ENCODE measurements around the gene ZNF43. TPM values are rescaled to one million over a fixed set of nuclear protein-coding genes. Genes with fewer than 3 reads are reported as not detected.

ZNF43 gene
- total and polyA plus RNA-seq, 2 of the 13 experiments (the other 11 are each of a cell fraction or from before 2014, with no cell fraction given) = 2.9 to 8.5 TPM

DNA sequence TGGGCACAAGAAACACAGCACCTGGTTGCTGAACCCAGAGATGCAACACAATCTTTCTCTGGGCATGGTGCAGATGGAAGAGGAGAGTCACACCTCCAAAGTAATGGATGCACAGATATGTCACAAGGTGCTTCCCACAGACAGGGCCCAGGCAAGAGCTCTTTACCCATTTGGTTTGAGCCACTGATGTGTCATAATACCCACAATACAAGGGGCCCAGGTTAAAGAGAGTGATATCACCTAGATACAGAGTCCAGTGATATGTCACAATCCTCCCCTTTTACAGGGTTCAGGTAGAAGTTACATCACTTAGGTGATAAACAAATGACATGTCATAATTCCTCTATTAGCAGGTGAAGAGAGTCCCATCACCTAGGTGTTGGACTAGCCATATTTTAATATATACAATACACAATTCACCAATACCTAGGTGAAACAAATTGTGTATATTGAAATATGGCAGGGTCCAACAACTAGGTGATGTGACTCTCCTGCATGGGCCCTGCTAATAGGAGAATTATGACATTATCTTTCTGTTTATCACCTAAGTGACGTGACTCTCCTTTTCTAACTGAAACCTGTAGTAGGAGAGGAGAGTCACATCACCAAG is 5.6 kb upstream of the ZNF43 start:
- 75% methylated on average over 1 of the region's 1 CpG for WGBS (ENCODE audit: low lambda C conversion rate)
- Histone ChIP-seq H3K9me3 (ENCODE audit: low read length) (peaks cover 70% of the 10 kb centered on the region), H3K36me3 (replicated peaks in 1 of 2; ENCODE audit: control insufficient read depth in 1 of 2, insufficient read depth in 2 of 2, low read length in 2 of 2) (peaks cover 0 to 12% of the 10 kb centered on the region in 2 experiments; a peak in 2 of 5 replicates), H3K4me1 (ENCODE audit: insufficient read depth, low read length) (no peaks in the 10 kb centered on the region), H3K79me2 (ENCODE audit: insufficient read depth, low read length) (no peaks in the 10 kb centered on the region), H4K20me1 (ENCODE audit: insufficient read depth, low read length) (no peaks in the 10 kb centered on the region), H3K27ac (ENCODE audit: extremely low read length, insufficient read depth, low read length) (no peak overlapping the region), H3K4me2 (ENCODE audit: low read depth, low read length) (no peak overlapping the region), H3K9ac (ENCODE audit: insufficient read depth, low read depth, low read length) (no peak overlapping the region), H3K27me3 (ENCODE audit: control insufficient read depth in 1 of 2, insufficient read depth in 2 of 2, low read length in 2 of 2) (no peaks in the 10 kb centered on the region), H2AFZ (ENCODE audit: low read length) (no peak overlapping the region), H3K4me3 (replicated peaks in 1 of 3; ENCODE audit: insufficient read depth in 1 of 3, low read depth in 2 of 3, low read length in 3 of 3) (no peak overlapping the region)
- POLR2A ChIA-PET = no interaction called here
- CTCF ChIA-PET (ENCODE audit: low intra/inter-chr PET ratio, low total read pairs) = no interaction called here
- no peak for FAIRE-seq
- no TSS peak for BruUV-seq (replicated peaks)
- in situ Hi-C loops (cut with HindIII; ENCODE audit: extremely low pct_ligation_motif_present, low pct_unique_long_range_greater_than_20kb) = no loop called here
- TF ChIP-seq ZFP36L2 (CRISPR knock-in tag; IDR thresholded peaks at IDR 0.05) (no peak), EHMT2 (IDR thresholded peaks at IDR 0.05; ENCODE audit: borderline replicate concordance, low read depth, low read length) (no peak), ZNF709 (CRISPR knock-in tag; IDR thresholded peaks at IDR 0.05) (no peak), GZF1 (CRISPR knock-in tag; IDR thresholded peaks at IDR 0.05) (peak; percentile 95)
- ATAC-seq = no peak
- DNase-seq (ENCODE audit: low spot score) = no peak
- intact Hi-C loops (cut with micrococcal nuclease; ENCODE audit: unreplicated experiment) = no loop called here

DNA sequence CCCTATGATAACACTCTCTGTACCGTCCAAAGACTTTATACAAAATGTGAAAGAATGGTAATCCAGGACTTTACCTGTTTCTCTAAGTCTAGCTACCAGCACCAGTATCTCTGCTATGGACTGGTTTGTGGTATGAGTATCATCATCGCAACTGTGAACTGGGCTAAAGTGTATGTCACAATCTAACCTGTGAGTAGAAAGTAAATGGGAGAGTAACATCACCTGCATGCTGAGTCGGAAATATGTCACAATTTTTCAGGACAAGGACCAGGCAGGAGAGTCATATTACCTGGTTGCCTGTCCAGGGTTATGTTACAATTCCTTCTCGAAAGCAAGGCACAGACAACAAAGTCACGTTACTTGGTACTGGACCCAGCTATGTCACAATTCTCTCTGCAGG is 5.1 kb upstream of the ZNF43 start:
- H3K27me3 ChIP-seq (ENCODE audit: control insufficient read depth in 1 of 2, insufficient read depth in 2 of 2, low read length in 2 of 2) = no peaks in the 10 kb centered on the region
- no peak for DNase-seq (ENCODE audit: low spot score)
- H3K9ac ChIP-seq (ENCODE audit: insufficient read depth, low read depth, low read length) = no peak overlapping the region
- no peak overlapping the region for H3K27ac ChIP-seq (ENCODE audit: extremely low read length, insufficient read depth, low read length)
- no peak overlapping the region for H3K4me3 ChIP-seq (replicated peaks in 1 of 3; ENCODE audit: insufficient read depth in 1 of 3, low read depth in 2 of 3, low read length in 3 of 3)
- WGBS (ENCODE audit: low lambda C conversion rate) = 31% methylated on average over 5 of the region's 5 CpGs
- intact Hi-C loops (cut with micrococcal nuclease; ENCODE audit: unreplicated experiment) = no loop called here
- ChIA-PET POLR2A (no interaction called here), CTCF (ENCODE audit: low intra/inter-chr PET ratio, low total read pairs) (no interaction called here)
- H2AFZ ChIP-seq (ENCODE audit: low read length) = no peak overlapping the region
- FAIRE-seq = no peak
- peaks cover 65% of the 10 kb centered on the region for H3K9me3 ChIP-seq (ENCODE audit: low read length)
- H3K79me2 ChIP-seq (ENCODE audit: insufficient read depth, low read length) = no peaks in the 10 kb centered on the region
- H4K20me1 ChIP-seq (ENCODE audit: insufficient read depth, low read length) = no peaks in the 10 kb centered on the region
- ATAC-seq = no peak
- in situ Hi-C loops (cut with HindIII; ENCODE audit: extremely low pct_ligation_motif_present, low pct_unique_long_range_greater_than_20kb) = no loop called here
- no peaks in the 10 kb centered on the region for H3K4me1 ChIP-seq (ENCODE audit: insufficient read depth, low read length)
- no TSS peak for BruUV-seq (replicated peaks)
- peaks cover 0 to 12% of the 10 kb centered on the region in 2 experiments; a peak in 2 of 5 replicates for H3K36me3 ChIP-seq (replicated peaks in 1 of 2; ENCODE audit: control insufficient read depth in 1 of 2, insufficient read depth in 2 of 2, low read length in 2 of 2)
- no peak overlapping the region for H3K4me2 ChIP-seq (ENCODE audit: low read depth, low read length)
- TF ChIP-seq, protein P1, sequence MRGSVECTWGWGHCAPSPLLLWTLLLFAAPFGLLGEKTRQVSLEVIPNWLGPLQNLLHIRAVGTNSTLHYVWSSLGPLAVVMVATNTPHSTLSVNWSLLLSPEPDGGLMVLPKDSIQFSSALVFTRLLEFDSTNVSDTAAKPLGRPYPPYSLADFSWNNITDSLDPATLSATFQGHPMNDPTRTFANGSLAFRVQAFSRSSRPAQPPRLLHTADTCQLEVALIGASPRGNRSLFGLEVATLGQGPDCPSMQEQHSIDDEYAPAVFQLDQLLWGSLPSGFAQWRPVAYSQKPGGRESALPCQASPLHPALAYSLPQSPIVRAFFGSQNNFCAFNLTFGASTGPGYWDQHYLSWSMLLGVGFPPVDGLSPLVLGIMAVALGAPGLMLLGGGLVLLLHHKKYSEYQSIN (CRISPR knock-in tag; IDR thresholded peaks at IDR 0.05; ENCODE audit: borderline replicate concordance) = no peak
- TF ChIP-seq ZNF607 (CRISPR knock-in tag; IDR thresholded peaks at IDR 0.05; ENCODE audit: borderline replicate concordance) = no peak
- TF ChIP-seq LCORL (IDR thresholded peaks at IDR 0.05) = no peak
- no peak for TF ChIP-seq LCORL (CRISPR knock-in tag; IDR thresholded peaks at IDR 0.05)
- no peak for TF ChIP-seq ZNF75D (CRISPR knock-in tag; IDR thresholded peaks at IDR 0.05; ENCODE audit: borderline replicate concordance)
- TF ChIP-seq ZNF572 (CRISPR knock-in tag; IDR thresholded peaks at IDR 0.05) = no peak
- TF ChIP-seq, protein P2, sequence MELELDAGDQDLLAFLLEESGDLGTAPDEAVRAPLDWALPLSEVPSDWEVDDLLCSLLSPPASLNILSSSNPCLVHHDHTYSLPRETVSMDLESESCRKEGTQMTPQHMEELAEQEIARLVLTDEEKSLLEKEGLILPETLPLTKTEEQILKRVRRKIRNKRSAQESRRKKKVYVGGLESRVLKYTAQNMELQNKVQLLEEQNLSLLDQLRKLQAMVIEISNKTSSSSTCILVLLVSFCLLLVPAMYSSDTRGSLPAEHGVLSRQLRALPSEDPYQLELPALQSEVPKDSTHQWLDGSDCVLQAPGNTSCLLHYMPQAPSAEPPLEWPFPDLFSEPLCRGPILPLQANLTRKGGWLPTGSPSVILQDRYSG (CRISPR knock-in tag; IDR thresholded peaks at IDR 0.05) = no peak
- no peak for TF ChIP-seq RXRB (CRISPR knock-in tag; IDR thresholded peaks at IDR 0.05; ENCODE audit: borderline replicate concordance)
- TF ChIP-seq, protein P3, sequence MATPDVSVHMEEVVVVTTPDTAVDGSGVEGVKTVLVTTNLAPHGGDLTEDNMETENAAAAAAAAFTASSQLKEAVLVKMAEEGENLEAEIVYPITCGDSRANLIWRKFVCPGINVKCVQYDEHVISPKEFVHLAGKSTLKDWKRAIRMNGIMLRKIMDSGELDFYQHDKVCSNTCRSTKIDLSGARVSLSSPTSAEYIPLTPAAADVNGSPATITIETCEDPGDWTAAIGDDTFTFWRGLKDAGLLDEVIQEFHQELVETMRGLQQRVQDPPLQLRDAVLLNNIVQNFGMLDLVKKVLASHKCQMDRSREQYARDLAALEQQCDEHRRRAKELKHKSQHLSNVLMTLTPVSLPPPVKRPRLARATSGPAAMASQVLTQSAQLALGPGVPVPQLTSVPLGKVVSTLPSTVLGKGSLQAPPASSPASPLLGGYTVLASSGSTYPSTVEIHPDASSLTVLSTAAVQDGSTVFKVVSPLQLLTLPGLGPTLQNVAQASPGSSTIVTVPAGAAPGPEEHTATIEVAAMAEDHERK (CRISPR knock-in tag; IDR thresholded peaks at IDR 0.05; ENCODE audit: low read depth) = no peak
- TF ChIP-seq, protein P4, sequence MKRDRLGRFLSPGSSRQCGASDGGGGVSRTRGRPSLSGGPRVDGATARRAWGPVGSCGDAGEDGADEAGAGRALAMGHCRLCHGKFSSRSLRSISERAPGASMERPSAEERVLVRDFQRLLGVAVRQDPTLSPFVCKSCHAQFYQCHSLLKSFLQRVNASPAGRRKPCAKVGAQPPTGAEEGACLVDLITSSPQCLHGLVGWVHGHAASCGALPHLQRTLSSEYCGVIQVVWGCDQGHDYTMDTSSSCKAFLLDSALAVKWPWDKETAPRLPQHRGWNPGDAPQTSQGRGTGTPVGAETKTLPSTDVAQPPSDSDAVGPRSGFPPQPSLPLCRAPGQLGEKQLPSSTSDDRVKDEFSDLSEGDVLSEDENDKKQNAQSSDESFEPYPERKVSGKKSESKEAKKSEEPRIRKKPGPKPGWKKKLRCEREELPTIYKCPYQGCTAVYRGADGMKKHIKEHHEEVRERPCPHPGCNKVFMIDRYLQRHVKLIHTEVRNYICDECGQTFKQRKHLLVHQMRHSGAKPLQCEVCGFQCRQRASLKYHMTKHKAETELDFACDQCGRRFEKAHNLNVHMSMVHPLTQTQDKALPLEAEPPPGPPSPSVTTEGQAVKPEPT (CRISPR knock-in tag; IDR thresholded peaks at IDR 0.05; ENCODE audit: low read depth) = no peak
